HEK293T (cell line): ENCODE results near the gene CELF5.
"Not testable (repeated sequence)": the region's sequence is repeated elsewhere in the genome, so short reads cannot be mapped to it uniquely, and the experiment has no call there.

Experiments
- CTCF ChIA-PET: fragments of 350-600 bp; formaldehyde crosslinking; extraction: SDS; loops from one replicate; lab custom pipeline; 2021; ENCODE audit warnings: antibody characterized with exemption, inconsistent platforms; lab: Yijun Ruan, JAX
- POLR2A ChIA-PET: fragments of 350-600 bp; formaldehyde crosslinking; extraction: SDS; loops from one replicate; lab custom pipeline; 2020; ENCODE audit warnings: antibody characterized with exemption, inconsistent platforms; lab: Yijun Ruan, JAX
- DNase-seq: peaks from one replicate; pipeline ENCODE4 v3.0.0; 2012; ENCODE audit warnings: mixed read lengths; ENCODE audit errors: extremely low spot score
- ARNT ChIP-seq: fragments of 450-650 bp; IDR thresholded peaks from 2 replicates; pipeline ENCODE4 v1.6.1; 2017; ENCODE audit warnings: mild to moderate bottlenecking
- BHLHE40 ChIP-seq: fragments of 450-650 bp; IDR thresholded peaks from 2 replicates; pipeline ENCODE4 v1.6.1; 2016; ENCODE audit warnings: mild to moderate bottlenecking, moderate library complexity, borderline replicate concordance
- CTBP1 ChIP-seq: fragments of 450-650 bp; IDR thresholded peaks from 2 replicates; pipeline ENCODE4 v1.6.1; 2016; ENCODE audit warnings: borderline replicate concordance
- ELF4 ChIP-seq: fragments of 450-650 bp; IDR thresholded peaks from 2 replicates; pipeline ENCODE4 v1.6.1; 2017; ENCODE audit warnings: antibody characterized with exemption
- FOXA1 ChIP-seq: fragments of 450-650 bp; IDR thresholded peaks from 2 replicates; pipeline ENCODE4 v1.6.1; 2016; ENCODE audit warnings: mild to moderate bottlenecking
- FOXK2 ChIP-seq: fragments of 450-650 bp; IDR thresholded peaks from 2 replicates; pipeline ENCODE4 v1.6.1; 2016; ENCODE audit warnings: mild to moderate bottlenecking
- FOXM1 ChIP-seq: fragments of 450-650 bp; IDR thresholded peaks from 2 replicates; pipeline ENCODE4 v1.6.1; 2017; ENCODE audit warnings: mild to moderate bottlenecking, borderline replicate concordance
- HDGF ChIP-seq: fragments of 450-650 bp; IDR thresholded peaks from 2 replicates; pipeline ENCODE4 v1.6.1; 2017; ENCODE audit warnings: antibody characterized with exemption, borderline replicate concordance
- L3MBTL2 ChIP-seq: fragments of 450-650 bp; conservative IDR thresholded peaks from 2 replicates; pipeline ENCODE4 v1.6.1; 2016; ENCODE audit warnings: mild to moderate bottlenecking
- LEF1 ChIP-seq: fragments of 450-650 bp; IDR thresholded peaks from 2 replicates; pipeline ENCODE4 v1.6.1; 2017; ENCODE audit warnings: mild to moderate bottlenecking, borderline replicate concordance
- NFRKB ChIP-seq: fragments of 450-650 bp; IDR thresholded peaks from 2 replicates; pipeline ENCODE4 v1.6.1; 2016; ENCODE audit warnings: mild to moderate bottlenecking, moderate library complexity
- PKNOX1 ChIP-seq: fragments of 450-650 bp; IDR thresholded peaks from 2 replicates; pipeline ENCODE4 v1.6.1; 2016
- SP1 ChIP-seq: fragments of 450-650 bp; IDR thresholded peaks from 2 replicates; pipeline ENCODE4 v1.6.1; 2017
- SUZ12 ChIP-seq: fragments of 450-650 bp; IDR thresholded peaks from 2 replicates; pipeline ENCODE4 v1.6.1; 2016; ENCODE audit warnings: mild to moderate bottlenecking
- TARDBP ChIP-seq: fragments of 450-650 bp; IDR thresholded peaks from 2 replicates; pipeline ENCODE4 v1.6.1; 2016
- ZNF384 ChIP-seq: fragments of 450-650 bp; IDR thresholded peaks from 2 replicates; pipeline ENCODE4 v1.6.1; 2016

CELF5 gene

GRCh38 chr19:3202346-3202745, 22.1 kb upstream of the CELF5 start:
- DNase-seq: no peak
- TF ChIP-seq BHLHE40 (no peak), CTBP1 (no peak), ZNF384 (no peak), L3MBTL2 (no peak), HDGF (no peak), FOXK2 (no peak), NFRKB (no peak), TARDBP (no peak), ELF4 (no peak), SP1 (no peak), FOXM1 (no peak), ARNT (no peak), FOXA1 (no peak), SUZ12 (no peak), PKNOX1 (no peak), LEF1 (no peak)
- ChIA-PET CTCF (no interaction called here), POLR2A (no interaction called here)

- CTCF ChIA-PET, POLR2A ChIA-PET, DNase-seq: not testable (repeated sequence)
These were observed 21.6 kb upstream of the CELF5 start for GRCh38 chr19:3202895-3203294.

- no peak for DNase-seq
- CTCF ChIA-PET: no interaction called here
- TF ChIP-seq TARDBP (no peak), PKNOX1 (no peak), ELF4 (no peak), NFRKB (no peak), HDGF (no peak), ZNF384 (no peak), L3MBTL2 (no peak), FOXK2 (no peak), FOXM1 (no peak), SUZ12 (no peak), BHLHE40 (no peak), CTBP1 (no peak), ARNT (no peak), LEF1 (no peak), FOXA1 (no peak), SP1 (no peak)
- POLR2A ChIA-PET: no interaction called here
These were observed 20.4 kb upstream of the CELF5 start for GRCh38 chr19:3203805-3204645.

GRCh38 chr19:3204646-3205275, 19.7 kb upstream of the CELF5 start:
- CTCF ChIA-PET: no interaction called here
- no peak for DNase-seq
- no peak for TF ChIP-seq ARNT
- no peak for TF ChIP-seq FOXM1
- TF ChIP-seq BHLHE40: no peak
- TF ChIP-seq SUZ12: no peak
- TF ChIP-seq CTBP1: no peak
- TF ChIP-seq TARDBP: no peak
- TF ChIP-seq L3MBTL2: no peak
- TF ChIP-seq ZNF384: no peak
- TF ChIP-seq FOXA1: no peak
- TF ChIP-seq NFRKB: no peak
- TF ChIP-seq HDGF: no peak
- TF ChIP-seq LEF1: no peak
- TF ChIP-seq FOXK2: no peak
- TF ChIP-seq SP1: no peak
- TF ChIP-seq ELF4: no peak
- TF ChIP-seq PKNOX1: no peak
- POLR2A ChIA-PET: no interaction called here

- no peak for DNase-seq
- TF ChIP-seq FOXA1 (no peak), FOXK2 (no peak), TARDBP (no peak), BHLHE40 (no peak), PKNOX1 (no peak), ZNF384 (no peak), ELF4 (no peak), NFRKB (no peak), ARNT (no peak)
- CTCF ChIA-PET: no interaction called here
- POLR2A ChIA-PET: no interaction called here
These were observed 18.1 kb upstream of the CELF5 start for GRCh38 chr19:3206216-3206953.
